ENCODE measurements around the gene SKI.

DNA sequence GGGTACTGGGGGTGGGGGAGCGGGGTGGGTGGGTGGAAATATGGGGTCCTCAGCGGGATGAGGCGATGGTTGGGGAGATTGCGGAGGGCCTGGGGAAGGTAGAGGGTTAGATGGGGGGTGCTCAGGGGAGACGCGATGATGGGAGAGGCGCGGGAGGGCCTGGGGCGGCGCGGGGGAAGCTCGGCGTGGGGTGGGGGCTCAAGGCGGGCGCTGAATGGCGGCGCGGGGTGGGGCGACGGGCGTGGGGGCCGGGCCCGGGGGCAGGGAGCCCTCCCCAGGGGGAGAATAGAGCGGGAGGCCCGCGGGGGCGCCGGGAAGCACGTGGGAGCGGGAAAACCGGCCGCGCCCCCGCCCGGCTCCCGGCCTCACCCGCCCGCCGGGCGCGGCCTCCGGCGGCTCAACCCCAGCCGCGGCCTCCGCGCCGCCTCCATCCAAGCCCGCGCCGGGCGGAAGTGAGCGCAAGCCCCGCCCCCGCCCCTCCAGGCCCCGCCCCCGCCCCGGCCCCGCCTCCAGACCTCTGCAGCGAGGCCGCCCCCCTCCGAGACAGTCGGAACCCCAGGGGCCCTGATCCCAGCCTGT lies 33.7 kb upstream of the SKI start, which contains the start of gene FAAP20:
- TF ChIP-seq, protein P1, sequence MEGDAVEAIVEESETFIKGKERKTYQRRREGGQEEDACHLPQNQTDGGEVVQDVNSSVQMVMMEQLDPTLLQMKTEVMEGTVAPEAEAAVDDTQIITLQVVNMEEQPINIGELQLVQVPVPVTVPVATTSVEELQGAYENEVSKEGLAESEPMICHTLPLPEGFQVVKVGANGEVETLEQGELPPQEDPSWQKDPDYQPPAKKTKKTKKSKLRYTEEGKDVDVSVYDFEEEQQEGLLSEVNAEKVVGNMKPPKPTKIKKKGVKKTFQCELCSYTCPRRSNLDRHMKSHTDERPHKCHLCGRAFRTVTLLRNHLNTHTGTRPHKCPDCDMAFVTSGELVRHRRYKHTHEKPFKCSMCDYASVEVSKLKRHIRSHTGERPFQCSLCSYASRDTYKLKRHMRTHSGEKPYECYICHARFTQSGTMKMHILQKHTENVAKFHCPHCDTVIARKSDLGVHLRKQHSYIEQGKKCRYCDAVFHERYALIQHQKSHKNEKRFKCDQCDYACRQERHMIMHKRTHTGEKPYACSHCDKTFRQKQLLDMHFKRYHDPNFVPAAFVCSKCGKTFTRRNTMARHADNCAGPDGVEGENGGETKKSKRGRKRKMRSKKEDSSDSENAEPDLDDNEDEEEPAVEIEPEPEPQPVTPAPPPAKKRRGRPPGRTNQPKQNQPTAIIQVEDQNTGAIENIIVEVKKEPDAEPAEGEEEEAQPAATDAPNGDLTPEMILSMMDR (IDR thresholded peaks at IDR 0.05; ENCODE audit: low read length) = no peak
- TF ChIP-seq EZH2 (optimal IDR thresholded peaks at IDR 0.05; ENCODE audit: low read depth, low read length) = no peak

Measured in MM.1S (cell line).